LoVo (cell line): ENCODE results near the gene H1-8.
A peak's percentile ranks its signal among the peaks of the same experiment; 100 is the strongest.
"Not testable (repeated sequence)": the region's sequence is repeated elsewhere in the genome, so short reads cannot be mapped to it uniquely, and the experiment has no call there.

ENCODE experiments used
- DNase-seq: peaks from one replicate; pipeline ENCODE4 v3.0.0-alpha.2; 2016; ENCODE audit warnings: low spot score

The H1-8 gene

DNA sequence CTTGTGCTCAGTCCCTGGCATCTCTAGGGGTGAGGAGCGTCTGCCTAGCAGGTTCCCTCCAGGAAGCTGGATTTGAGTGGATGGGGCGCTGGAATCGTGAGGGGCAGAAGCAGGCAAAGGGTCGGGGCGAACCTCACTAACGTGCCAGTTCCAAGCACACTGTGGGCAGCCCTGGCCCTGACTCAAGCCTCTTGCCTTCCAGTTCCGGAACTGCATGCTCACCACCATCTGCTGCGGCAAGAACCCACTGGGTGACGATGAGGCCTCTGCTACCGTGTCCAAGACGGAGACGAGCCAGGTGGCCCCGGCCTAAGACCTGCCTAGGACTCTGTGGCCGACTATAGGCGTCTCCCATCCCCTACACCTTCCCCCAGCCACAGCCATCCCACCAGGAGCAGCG lies 9.6 kb upstream of the H1-8 start:
- DNase-seq, result no peak

DNA sequence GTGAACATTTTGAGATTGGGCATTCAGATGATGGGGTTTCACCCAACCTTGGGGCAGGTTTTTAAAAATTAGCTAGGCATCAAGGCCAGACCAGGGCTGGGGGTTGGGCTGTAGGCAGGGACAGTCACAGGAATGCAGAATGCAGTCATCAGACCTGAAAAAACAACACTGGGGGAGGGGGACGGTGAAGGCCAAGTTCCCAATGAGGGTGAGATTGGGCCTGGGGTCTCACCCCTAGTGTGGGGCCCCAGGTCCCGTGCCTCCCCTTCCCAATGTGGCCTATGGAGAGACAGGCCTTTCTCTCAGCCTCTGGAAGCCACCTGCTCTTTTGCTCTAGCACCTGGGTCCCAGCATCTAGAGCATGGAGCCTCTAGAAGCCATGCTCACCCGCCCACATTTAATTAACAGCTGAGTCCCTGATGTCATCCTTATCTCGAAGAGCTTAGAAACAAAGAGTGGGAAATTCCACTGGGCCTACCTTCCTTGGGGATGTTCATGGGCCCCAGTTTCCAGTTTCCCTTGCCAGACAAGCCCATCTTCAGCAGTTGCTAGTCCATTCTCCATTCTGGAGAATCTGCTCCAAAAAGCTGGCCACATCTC lies 8.4 kb upstream of the H1-8 start:
- no peak for DNase-seq

DNA sequence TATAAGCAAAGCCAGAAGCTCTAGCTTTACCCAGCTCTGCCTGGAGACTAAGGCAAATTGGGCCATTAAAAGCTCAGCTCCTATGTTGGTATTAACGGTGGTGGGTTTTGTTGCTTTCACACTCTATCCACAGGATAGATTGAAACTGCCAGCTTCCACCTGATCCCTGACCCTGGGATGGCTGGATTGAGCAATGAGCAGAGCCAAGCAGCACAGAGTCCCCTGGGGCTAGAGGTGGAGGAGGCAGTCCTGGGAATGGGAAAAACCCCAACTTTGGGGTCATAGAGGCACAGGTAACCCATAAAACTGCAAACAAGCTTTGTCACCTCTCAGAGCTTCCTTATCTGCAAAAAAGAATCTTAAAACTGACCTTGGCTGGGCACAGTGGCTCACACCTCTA lies 7.9 kb upstream of the H1-8 start:
- no peak for DNase-seq

DNA sequence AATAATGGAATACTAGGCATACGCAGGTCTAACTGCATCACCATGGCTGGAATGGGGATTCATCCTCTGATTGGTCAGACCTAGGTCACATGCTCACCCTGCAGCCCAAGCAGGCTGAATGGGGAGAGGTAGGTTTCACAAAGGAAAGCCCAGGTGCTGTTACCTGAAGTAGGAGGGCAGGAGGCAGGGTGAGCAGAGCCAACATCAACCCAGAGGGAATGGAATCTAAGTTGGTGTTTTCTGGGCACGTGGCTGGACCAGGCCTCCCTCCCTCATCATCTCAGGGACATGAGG lies 6.7 kb upstream of the H1-8 start:
- no peak for DNase-seq

DNA sequence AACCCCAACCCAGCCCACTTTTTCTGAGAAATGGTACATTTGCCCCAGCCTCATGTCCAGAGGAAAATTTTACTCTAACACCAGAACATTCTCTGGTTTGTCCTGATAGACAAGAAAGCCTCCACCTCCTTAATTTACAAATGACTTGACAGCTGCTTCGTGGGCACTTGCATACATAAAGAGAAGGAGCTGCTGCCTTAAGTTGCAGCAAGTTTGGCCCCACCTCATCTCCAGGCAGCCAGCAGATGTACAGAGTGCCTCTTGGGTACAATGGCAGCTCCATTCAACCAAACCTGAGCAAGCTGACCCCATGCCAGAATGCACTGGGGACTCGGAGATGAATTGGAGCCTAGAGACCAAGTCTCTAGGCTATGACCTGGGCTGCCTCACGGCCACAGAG lies 6.2 kb upstream of the H1-8 start:
- DNase-seq, result no peak

DNA sequence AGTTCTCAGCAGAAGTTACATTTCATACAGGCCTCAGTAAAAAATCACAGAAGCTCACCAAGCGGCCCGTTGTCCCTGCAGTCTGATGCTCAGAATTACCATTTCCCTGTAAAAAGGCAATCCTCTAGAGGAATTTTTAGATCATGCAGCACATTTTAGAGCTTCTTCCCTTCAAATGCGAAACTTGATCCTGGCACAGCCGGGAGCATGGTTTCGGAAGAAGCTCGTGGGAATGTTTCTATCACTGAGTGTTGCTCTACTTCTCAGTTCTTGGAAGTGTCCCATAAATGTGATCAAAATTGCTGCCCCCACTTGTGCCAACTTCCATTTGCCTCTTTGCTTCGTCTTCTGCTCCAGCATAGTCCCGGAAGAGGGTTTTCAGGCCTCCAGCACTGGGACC lies 3.8 kb upstream of the H1-8 start:
- no peak for DNase-seq

DNA sequence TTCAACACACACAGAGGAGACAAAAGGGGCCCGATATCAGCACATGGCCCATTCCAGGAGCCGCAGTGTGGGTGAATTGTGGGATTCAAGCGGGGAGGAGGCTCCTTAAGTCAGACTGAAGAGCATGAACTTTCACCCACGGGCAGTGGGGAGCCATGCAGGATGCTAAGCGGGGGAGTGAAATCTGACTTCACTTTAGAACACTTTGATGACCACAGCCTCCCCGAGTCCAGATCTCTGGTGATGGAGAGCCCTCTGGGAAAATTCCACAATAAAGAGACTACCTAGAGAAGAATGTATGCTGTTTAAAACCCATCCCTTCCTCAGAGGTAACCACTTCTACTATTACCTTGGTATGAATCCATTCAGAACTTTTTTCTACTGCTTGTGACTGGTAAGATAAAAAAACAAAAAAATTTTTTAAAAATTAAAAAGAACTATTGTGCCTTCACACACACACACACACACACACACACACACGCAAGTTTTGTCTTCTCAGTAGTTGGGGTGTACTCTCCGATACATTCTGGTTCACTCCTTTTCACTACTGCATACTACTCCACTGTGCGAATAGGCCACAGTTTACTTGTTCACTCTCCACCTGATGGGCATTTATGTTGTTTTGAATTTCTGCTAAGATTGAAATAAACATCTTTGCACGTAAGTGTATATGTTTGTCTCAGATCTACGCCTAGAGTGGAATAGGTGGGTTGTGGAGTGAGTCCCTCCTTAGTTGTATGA lies 2.0 kb upstream of the H1-8 start:
- DNase-seq, result no peak

DNA sequence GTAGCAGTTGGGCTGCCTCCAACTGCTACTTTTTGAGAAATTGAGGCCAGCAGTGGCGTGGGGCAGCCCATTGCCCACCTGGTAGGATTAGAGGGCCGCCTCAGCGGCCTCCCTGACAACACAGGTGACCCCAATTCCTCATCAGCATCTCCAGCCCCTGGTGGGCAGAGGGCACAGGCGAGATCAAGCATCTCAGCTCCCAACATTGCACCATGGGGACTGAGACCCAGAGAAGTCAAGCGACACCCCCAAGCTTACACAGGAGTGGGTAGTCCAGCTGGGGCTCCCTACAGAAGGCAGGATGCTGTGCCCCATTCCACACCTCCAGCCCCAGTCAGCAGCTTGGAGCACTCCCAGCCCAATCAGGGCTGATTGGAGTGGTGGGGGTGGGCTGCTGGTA lies 228 bp upstream of the H1-8 start:
- no peak for DNase-seq

DNA sequence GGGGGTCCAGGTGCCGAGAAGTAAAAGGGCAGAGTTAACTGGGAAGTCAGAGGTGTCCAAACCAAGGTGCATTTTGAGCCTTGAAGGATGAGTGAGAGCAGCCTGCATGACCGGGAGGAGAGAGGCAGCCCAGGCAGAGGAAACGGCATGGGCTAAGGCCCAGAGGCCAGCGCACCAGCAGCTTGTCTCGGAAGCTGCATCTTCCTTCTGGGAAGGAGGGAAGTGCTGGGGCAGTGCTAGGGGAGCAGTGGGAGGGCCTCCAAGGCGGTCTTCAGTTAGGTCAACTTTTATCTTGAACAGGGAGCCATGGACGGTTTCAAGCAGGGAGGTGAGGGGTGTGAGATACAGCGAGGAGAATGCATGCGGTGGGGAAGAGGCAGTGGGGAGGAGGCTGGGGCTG lies 1.0 kb downstream of the H1-8 start:
- DNase-seq, result no peak

DNA sequence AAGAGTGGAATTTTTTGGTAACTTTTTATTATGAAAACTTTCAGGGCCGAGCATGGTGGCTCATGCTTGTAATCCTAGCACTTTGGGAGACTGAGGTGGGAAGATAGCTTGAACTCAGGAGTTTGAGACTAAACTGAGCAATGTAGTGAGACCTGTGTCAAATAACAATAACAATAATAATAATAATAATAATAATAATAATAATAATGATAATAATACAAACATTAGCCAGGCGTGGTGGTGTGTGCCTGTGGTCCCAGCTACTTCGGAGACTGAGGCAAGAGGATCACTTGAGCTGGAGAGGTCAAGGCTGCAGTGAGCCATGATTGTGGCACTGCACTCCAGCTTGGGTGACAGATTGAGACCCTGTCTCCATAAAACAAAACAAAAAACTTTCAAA lies 3.0 kb downstream of the H1-8 start:
- not testable (repeated sequence) for DNase-seq

DNA sequence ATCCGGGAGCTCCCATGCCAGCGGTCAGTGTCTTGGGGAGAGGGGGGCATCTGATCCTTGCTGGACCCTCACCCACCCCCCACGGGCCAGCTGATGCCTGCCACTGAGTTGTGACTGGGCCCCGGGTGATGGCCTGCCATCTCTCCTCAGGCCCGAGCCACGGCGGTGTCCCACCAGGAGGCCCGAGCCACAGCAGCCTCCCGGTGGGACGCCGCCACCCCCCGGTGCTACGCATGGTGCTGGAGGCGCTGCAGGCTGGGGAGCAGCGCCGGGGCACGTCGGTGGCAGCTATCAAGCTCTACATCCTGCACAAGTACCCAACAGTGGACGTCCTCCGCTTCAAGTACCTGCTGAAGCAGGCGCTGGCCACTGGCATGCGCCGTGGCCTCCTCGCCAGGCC lies 4.3 kb downstream of the H1-8 start:
- DNase-seq, result no peak

DNA sequence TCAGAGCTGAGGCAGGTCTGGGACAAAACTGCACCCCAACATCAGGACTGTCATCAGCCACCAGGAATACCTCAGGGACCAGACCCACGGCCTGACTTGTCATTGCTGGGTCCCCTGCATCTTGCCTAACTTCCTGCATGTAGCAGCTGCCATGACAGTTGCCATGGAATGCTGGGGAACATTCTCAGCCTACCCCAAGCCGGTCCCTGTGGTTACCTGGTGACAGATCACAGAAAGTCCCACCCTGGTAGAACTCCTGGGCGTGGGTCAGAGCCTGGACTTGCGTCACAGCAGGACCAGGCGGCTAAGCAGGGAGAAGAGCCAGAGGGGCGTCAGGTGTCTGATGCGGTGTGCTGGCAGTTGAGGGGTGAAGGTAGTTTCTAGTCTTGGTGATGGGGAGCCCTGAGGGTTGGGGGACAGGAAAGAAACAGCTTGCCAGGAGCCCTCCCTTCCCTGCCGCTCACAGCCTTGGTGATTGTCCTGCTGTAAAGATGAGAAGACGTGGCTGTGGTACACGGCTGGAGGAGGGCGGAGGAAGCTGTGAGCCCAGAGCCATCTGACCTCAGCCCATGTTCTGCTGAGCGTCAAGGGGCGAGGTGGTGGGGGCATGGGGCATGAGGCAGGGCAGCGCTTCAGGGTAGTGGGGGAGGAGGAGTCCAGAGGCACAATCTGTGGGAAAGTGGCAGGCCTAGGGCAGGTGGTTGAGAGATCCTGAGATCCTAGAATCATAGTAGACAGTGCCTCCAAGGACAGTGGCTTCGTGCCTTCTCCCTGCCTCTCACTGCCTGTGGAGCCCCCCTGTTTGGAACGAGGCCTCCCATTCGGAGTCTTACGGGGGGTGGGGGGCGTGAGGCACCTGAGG lies 5.4 kb downstream of the H1-8 start:
- no peak for DNase-seq

DNA sequence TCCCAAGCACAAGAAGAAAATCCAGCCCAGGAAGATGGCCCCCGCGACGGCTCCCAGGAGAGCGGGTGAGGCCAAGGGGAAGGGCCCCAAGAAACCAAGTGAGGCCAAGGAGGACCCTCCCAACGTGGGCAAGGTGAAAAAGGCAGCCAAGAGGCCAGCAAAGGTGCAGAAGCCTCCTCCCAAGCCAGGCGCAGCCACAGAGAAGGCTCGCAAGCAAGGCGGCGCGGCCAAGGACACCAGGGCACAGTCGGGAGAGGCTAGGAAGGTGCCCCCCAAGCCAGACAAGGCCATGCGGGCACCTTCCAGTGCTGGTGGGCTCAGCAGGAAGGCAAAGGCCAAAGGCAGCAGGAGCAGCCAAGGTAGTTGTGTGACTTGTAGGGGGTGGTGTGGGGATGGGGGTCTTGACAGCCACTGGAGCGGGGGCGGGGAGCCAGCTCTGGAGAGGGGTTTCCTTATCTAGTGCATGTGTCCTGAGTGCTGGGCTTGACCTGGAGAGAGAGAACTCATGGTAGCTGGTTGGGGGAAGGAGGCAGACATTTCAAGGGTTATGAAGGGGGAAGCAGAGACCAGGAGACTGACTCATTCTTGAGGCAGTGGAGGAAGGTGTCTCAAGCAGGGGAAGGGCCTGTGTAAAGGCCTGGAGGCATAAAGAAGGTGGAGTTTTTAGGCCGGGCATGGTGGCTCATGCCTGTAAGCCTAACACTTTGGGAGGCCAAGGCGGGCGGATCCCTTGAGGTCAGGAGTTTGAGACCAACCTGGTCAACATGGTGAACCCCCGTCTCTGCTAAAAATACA lies 6.2 kb downstream of the H1-8 start:
- peak; percentile 6 for DNase-seq

DNA sequence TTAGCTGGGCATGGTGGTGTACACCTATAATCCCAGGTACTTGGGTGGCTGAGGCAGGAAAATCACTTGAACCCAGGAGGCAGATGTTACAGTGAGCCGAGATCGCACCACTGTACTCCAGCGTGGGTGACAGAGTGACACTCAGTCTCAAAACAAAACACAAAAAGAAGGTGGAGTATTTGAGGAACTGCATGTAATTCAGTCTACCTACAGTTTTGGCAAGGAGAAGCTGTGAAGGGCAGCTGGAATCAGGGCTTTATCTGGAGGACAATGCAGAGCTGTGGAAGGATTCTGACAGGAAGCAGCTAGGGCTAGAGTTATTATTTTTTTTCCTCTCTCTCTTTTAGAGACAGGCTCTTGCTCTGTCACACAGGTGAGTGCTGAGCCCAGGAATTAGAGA lies 6.8 kb downstream of the H1-8 start:
- no peak for DNase-seq

DNA sequence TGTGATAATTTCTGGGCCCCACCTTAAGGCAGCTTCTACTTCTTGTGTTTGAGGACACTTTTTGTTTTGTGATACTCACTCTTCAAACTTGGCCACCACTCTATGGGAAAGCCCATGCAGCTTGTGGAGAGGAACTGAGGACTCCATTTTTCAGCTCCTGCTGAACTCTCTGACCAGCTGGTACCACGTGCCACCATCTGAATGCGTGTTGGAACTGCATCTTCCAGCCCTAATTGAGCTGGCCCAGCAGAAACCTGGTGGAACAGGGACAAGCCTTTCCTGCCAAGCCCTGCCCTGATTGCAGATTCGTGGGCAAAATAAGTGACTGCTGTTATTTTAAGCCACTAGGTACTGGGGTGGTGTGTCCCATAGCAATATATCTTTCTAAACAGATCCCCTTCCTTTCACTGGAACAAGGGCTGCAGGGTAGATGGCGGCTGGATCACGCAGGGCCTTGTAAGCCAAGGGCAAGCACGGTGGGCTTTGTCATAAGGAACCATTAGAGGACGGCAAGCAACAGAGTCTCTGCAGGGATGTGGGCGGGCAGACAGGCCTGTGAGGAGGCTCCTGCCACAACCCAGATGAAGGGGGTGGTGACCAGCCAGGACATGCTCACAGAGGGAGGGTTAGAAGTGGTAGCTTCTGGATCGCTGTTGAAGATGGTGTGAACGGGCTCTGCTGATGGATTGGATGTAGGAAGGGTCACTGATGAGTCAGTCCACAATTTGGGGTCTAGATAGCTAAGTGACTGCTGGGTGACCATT lies 9.5 kb downstream of the H1-8 start:
- no peak for DNase-seq

DNA sequence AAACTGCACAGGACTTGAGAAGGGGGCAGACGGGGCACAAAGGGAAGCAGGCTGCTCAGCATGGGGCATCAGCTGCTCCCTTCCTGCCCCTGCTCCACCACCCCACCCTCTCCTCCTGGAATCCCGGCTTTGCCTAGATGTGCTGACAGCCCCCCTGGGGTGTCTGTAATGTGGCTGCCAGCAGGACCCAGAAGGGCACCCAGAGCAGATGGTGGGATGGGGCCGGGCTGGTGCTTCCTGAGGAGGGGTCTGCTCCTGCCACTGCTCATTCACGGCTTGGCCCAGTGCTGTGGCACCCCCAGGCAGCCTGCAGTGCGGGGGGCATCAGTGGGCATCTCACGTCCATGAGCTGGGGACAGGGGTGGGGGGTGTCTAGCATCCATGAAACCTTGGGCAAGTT lies 10.2 kb downstream of the H1-8 start:
- no peak for DNase-seq

DNA sequence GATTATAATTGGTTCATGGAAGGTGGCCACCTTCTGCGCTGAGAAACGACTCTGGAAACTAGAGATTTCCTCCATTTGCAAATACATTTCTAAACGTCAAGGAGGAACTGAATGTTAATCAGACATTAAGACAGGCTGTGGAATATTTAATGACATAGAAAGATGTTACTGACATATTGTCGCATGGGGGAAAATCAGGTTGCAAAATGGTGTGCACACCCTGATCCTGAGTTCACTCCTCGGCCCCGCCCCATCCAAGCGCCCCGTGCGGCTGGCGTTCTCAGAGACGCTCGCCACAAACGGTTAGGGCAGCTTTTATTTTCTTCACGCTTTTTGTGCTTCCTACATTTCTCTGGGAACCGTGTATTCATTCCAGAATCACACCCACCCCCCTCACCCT lies 10.7 kb downstream of the H1-8 start:
- DNase-seq, result no peak

DNA sequence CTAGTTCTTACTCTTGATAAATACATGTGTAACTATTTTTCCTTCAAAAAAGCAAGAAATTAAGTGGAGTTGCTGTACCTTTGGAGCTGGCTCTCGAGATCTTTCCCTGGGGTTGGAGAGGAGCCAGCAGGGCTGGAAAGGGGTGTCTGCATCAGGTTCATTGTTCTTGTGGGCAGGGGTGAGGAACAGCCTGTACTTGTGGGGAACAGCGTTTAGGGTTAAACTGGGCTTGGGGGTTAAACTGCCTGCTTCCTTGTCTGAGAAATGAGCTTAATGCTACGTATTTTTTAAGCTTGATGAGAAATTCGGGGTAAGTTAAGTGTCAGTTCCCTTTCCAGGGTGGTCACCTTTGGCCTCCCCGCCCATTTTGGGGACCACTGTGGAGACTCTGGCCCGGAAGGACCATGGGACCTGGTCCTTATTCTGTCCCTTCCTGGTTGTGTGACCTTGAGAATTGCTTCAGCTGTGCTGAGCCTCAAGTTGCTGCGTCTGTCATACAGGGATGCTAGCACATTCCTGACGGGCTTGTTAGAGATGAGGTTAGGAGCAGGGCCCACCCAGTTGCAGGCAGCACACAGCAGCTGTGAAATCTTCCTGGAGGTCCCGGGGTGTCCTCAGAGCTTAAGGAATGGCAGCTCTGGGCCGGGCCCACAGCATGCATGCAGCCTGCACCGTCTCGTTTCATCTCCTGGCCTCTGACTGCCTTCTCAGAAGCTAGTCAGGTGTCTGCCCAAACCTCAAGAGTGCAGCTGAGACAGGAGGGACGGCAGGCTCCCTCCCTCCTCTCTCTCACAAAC lies 11.6 kb downstream of the H1-8 start:
- no peak for DNase-seq

DNA sequence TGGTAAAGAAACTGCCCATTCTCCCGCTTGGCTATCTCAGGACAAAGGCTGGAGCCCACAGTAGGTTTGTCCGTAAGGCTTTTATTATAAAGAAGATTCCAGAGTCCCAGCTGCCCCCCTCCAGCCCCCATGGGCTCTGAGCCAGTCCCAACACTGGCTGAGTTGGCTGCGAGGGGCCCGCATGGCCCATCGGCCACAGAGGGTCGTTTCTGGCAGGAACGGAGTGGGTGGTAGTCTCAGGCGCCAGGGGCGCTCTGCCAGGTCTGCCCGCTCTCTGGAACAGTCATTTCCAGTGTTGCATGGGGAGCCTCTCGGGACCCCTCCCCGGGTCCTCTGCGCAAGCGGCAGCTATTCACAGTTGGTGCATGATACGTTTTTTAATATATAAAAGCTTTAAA lies 12.2 kb downstream of the H1-8 start:
- no peak for DNase-seq

DNA sequence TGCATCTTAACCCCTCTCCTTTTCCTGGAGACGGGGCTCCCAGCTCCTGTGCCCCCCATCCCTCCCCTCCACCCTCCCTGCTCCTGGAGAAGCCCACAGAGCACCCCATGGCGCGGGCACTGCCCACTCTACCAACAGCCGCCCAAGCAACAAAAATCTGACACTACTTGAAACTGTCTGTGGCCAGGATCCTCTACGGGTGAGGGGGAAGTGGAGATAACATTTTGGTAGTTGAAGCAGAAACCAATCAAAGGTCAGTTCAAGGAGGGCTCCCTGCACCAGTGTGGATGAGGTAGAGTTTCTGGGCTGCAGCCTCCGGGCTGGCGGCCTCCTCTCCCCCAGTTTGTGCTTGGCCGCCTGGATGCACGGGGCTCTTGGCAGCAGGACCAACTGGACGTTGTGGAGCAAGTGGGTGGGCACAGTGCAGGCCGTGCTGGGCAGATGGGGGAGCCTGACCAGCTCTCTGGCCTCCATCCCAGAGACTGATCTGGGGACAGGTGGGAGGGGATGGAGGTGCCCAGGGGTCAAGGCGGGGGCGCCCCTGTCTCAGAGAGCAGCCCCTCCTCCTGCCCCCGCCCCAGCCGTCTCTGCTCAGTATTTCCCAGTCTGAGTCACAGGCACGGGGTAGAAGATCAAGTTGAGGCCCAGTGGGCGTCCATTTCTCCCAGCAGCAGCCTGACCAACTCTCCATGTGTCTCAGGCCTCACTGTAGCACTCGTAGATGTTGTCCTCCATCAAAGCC lies 12.8 kb downstream of the H1-8 start:
- DNase-seq, result no peak

DNA sequence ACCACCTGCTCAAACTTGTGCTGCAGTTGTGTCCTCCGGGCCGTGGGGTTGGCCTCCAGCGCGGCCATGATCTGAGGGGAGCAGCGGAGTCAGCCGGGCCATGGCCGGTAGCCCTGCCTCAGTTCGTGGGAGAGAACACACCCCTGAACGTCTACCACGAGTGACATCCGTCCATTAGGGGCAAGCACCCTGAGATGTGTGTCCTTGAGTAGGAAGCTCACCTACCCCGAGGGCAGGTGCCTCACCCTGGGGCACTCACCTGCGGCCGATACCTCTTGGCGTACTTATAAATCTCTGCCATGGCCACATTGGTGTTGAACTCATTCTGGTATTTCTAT lies 13.4 kb downstream of the H1-8 start:
- DNase-seq, result no peak
